GM12875 (cell line): ENCODE data around the gene FBXW4.

Experiments
- H3K4me3 ChIP-seq: one replicate; pipeline ENCODE4 v1.5.1; 2011; ENCODE audit warnings: low read depth, low read length, control low read depth
- CTCF ChIP-seq: IDR thresholded peaks from 2 replicates; pipeline ENCODE4 v1.5.1; 2011; ENCODE audit warnings: low read depth, mild to moderate bottlenecking, control low read depth, inconsistent platforms, low read length, moderate library complexity, borderline replicate concordance; ENCODE audit not compliant: insufficient read depth

Gene FBXW4

GRCh38 chr10:101675115-101675514 lies 19.9 kb downstream of the FBXW4 start:
- no peak for TF ChIP-seq CTCF
- H3K4me3 ChIP-seq = no peak overlapping the region

GRCh38 chr10:101672536-101672935 lies 22.4 kb downstream of the FBXW4 start:
- TF ChIP-seq CTCF = no peak
- H3K4me3 ChIP-seq = no peak overlapping the region

GRCh38 chr10:101671453-101671852 lies 23.5 kb downstream of the FBXW4 start:
- TF ChIP-seq CTCF = no peak
- H3K4me3 ChIP-seq = no peak overlapping the region

- no peak overlapping the region for H3K4me3 ChIP-seq
- TF ChIP-seq CTCF = no peak
Measured at GRCh38 chr10:101670635-101671034, 24.3 kb downstream of the FBXW4 start.

GRCh38 chr10:101669181-101669580 lies 25.8 kb downstream of the FBXW4 start:
- no peak for TF ChIP-seq CTCF

GRCh38 chr10:101668566-101668965 lies 26.4 kb downstream of the FBXW4 start:
- no peak for TF ChIP-seq CTCF
- no peak overlapping the region for H3K4me3 ChIP-seq

More at GRCh38 chr10:101669181-101669580, 25.8 kb downstream of the FBXW4 start:
- no peak overlapping the region for H3K4me3 ChIP-seq

- no peak overlapping the region for H3K4me3 ChIP-seq
- no peak for TF ChIP-seq CTCF
Measured at GRCh38 chr10:101666083-101666482, 28.9 kb downstream of the FBXW4 start.
